H1 (cell line): ENCODE results near the gene DHX36. TPM values are rescaled to one million over a fixed set of nuclear protein-coding genes. Genes with fewer than 3 reads are reported as not detected.

Experiments
- CTCF ChIA-PET: fragments of 300-600 bp; sonication (Branson Sonifier 250); formaldehyde crosslinking; loops from one replicate; lab custom pipeline; 2021; ENCODE audit not compliant: partially characterized antibody; lab: Charles Lee
- POLR2A ChIA-PET: fragments of 300-600 bp; sonication (Branson Sonifier 250); formaldehyde crosslinking; loops from one replicate; lab custom pipeline; 2021; ENCODE audit warnings: inconsistent platforms; ENCODE audit not compliant: partially characterized antibody; lab: Charles Lee
- DNase-seq, 2 experiments: peaks; one replicate each; pipeline versions ENCODE4 v3.0.0 to v3.0.0-alpha.2; 2010 to 2022; ENCODE audit warnings: low spot score in 2 of 2, low read depth in 1 of 2, mixed read lengths in 1 of 2
- FAIRE-seq: peaks from 2 replicates; lab custom pipeline; 2011; peaks lifted over from hg19 to GRCh38; lab: Jason Lieb, UNC
- H2AFZ ChIP-seq: 2 replicates; pipeline ENCODE4 v1.8.1; 2012; ENCODE audit warnings: low read length, inconsistent platforms
- H2AK5ac ChIP-seq: 2 replicates; pipeline ENCODE4 v1.6.1; 2013; ENCODE audit warnings: low read depth, low read length
- H2BK120ac ChIP-seq: replicated peaks from 2 replicates; pipeline ENCODE3; 2013; ENCODE audit warnings: low read depth, low read length, inconsistent platforms
- H2BK12ac ChIP-seq: 2 replicates; pipeline ENCODE4 v1.6.1; 2013; ENCODE audit warnings: low read depth, low read length
- H2BK15ac ChIP-seq: 2 replicates; pipeline ENCODE4 v1.6.1; 2013; ENCODE audit warnings: low read length
- H2BK20ac ChIP-seq: 2 replicates; pipeline ENCODE4 v1.6.1; 2013; ENCODE audit warnings: low read length
- H2BK5ac ChIP-seq: 2 replicates; pipeline ENCODE4 v1.6.1; 2013; ENCODE audit warnings: low read depth, low read length
- H3K14ac ChIP-seq: 2 replicates; pipeline ENCODE4 v1.6.1; 2013; ENCODE audit warnings: inconsistent platforms; ENCODE audit not compliant: insufficient read length
- H3K18ac ChIP-seq: 2 replicates; pipeline ENCODE4 v1.6.1; 2013; ENCODE audit warnings: low read length; ENCODE audit errors: extremely low read depth
- H3K23ac ChIP-seq: 2 replicates; pipeline ENCODE4 v1.6.1; 2013; ENCODE audit warnings: inconsistent platforms; ENCODE audit not compliant: insufficient read length
- H3K23me2 ChIP-seq: 2 replicates; pipeline ENCODE4 v1.6.1; 2013; ENCODE audit warnings: low read depth, low read length
- H3K27ac ChIP-seq: 2 replicates; pipeline ENCODE4 v1.6.1; 2011; ENCODE audit warnings: low read depth, low read length, inconsistent platforms
- H3K27me3 ChIP-seq, 4 experiments: replicated peaks in 1 of 4; 1 replicate in 1 of 4; 2 replicates in 3 of 4; pipeline versions ENCODE4 v1.6.1 to v1.8.1; 2011 to 2013; ENCODE audit warnings: low read length in 3 of 4, mild to moderate bottlenecking in 3 of 4, inconsistent platforms in 2 of 4, mixed read lengths in 2 of 4, moderate library complexity in 1 of 4; ENCODE audit not compliant: control insufficient read depth in 3 of 4, insufficient read depth in 3 of 4; ENCODE audit errors: extremely low read depth in 1 of 4
- H3K36me3 ChIP-seq, 4 experiments: 2 replicates each; pipeline versions ENCODE4 v1.6.1 to v1.8.1; 2011 to 2013; ENCODE audit warnings: mild to moderate bottlenecking in 4 of 4, low read length in 3 of 4, moderate library complexity in 2 of 4, control low read depth in 1 of 4, inconsistent platforms in 1 of 4; ENCODE audit not compliant: insufficient read depth in 4 of 4, control insufficient read depth in 2 of 4
- H3K4ac ChIP-seq: replicated peaks from 2 replicates; pipeline ENCODE3; 2013; ENCODE audit warnings: low read length, low read depth, mixed read lengths, inconsistent platforms; ENCODE audit not compliant: insufficient read length
- H3K4me1 ChIP-seq, 4 experiments: replicated peaks in 1 of 4; 1 replicate in 1 of 4; 2 replicates in 3 of 4; pipeline versions ENCODE4 v1.6.1 to v1.8.1; 2011 to 2013; ENCODE audit warnings: low read length in 3 of 4, inconsistent platforms in 2 of 4, mixed read lengths in 1 of 4; ENCODE audit not compliant: insufficient read depth in 4 of 4, control insufficient read depth in 3 of 4
- H3K4me2 ChIP-seq, 2 experiments: 2 replicates each; pipeline versions ENCODE4 v1.6.1 to v1.8.1; 2011 to 2013; ENCODE audit warnings: low read depth in 2 of 2, low read length in 2 of 2, control low read depth in 1 of 2, inconsistent platforms in 1 of 2, mild to moderate bottlenecking in 1 of 2; ENCODE audit not compliant: insufficient read depth in 1 of 2
- H3K4me3 ChIP-seq, 4 experiments: fragments of 200-600, 300-600 bp in 1 of 4; sonication (generic), shearing (Covaris generic), sonication (Bioruptor Twin) in 1 of 4; 2 replicates each; pipeline versions ENCODE4 v1.5.1 to v1.8.1; 2011 to 2016; ENCODE audit warnings: low read length in 4 of 4, low read depth in 3 of 4, control low read depth in 2 of 4, inconsistent platforms in 2 of 4, mild to moderate bottlenecking in 2 of 4, mixed read lengths in 1 of 4, moderate library complexity in 1 of 4; ENCODE audit not compliant: insufficient read depth in 2 of 4; ENCODE audit errors: extremely low read depth in 1 of 4
- H3K56ac ChIP-seq: replicated peaks from 2 replicates; pipeline ENCODE3; 2013; ENCODE audit warnings: low read depth, mild to moderate bottlenecking, mixed read lengths, low read length, inconsistent platforms; ENCODE audit not compliant: insufficient read length
- H3K79me1 ChIP-seq: 2 replicates; pipeline ENCODE4 v1.6.1; 2013; ENCODE audit warnings: low read depth, low read length, control low read depth
- H3K79me2 ChIP-seq, 2 experiments: 2 replicates each; pipeline versions ENCODE4 v1.6.1 to v1.8.1; 2012 to 2013; ENCODE audit warnings: low read length in 2 of 2, mild to moderate bottlenecking in 2 of 2, inconsistent platforms in 1 of 2; ENCODE audit not compliant: insufficient read depth in 2 of 2, control insufficient read depth in 1 of 2
- H3K9ac ChIP-seq, 4 experiments: replicated peaks in 1 of 4; 1 replicate in 1 of 4; 2 replicates in 3 of 4; pipeline versions ENCODE4 v1.6.1 to v1.8.1; 2011 to 2013; ENCODE audit warnings: low read depth in 3 of 4, low read length in 3 of 4, control low read depth in 2 of 4, mild to moderate bottlenecking in 2 of 4, moderate library complexity in 2 of 4, inconsistent platforms in 1 of 4; ENCODE audit errors: extremely low read depth in 1 of 4
- H3K9me3 ChIP-seq, 2 experiments: 2 replicates each; pipeline versions ENCODE4 v1.6.1 to v1.8.1; 2012 to 2013; ENCODE audit warnings: mild to moderate bottlenecking in 2 of 2, moderate library complexity in 2 of 2, control low read depth in 1 of 2, inconsistent platforms in 1 of 2, low read depth in 1 of 2, low read length in 1 of 2, mixed read lengths in 1 of 2; ENCODE audit not compliant: insufficient read depth in 2 of 2
- H4K20me1 ChIP-seq, 2 experiments: replicated peaks in 1 of 2; 2 replicates each; pipeline versions ENCODE3 to v1.8.1; 2011 to 2013; ENCODE audit warnings: inconsistent platforms in 2 of 2, low read length in 2 of 2, mild to moderate bottlenecking in 1 of 2; ENCODE audit not compliant: insufficient read depth in 2 of 2, control insufficient read depth in 1 of 2
- H4K5ac ChIP-seq: 2 replicates; pipeline ENCODE4 v1.6.1; 2013; ENCODE audit warnings: low read length, low read depth, mixed read lengths, inconsistent platforms; ENCODE audit not compliant: insufficient read length
- H4K8ac ChIP-seq: 2 replicates; pipeline ENCODE4 v1.8.0; 2013; ENCODE audit warnings: mild to moderate bottlenecking, moderate library complexity, low read length, inconsistent platforms; ENCODE audit not compliant: insufficient read depth; ENCODE audit errors: extremely low read depth
- H4K91ac ChIP-seq: replicated peaks from 2 replicates; pipeline ENCODE3; 2013; ENCODE audit warnings: low read length, mixed read lengths, inconsistent platforms; ENCODE audit not compliant: insufficient read length
- TAF1 ChIP-seq: IDR thresholded peaks from 2 replicates; pipeline ENCODE4 v1.6.1; 2011; ENCODE audit warnings: mild to moderate bottlenecking, low read depth, low read length
- polyA plus RNA-seq, 7 experiments: library from polyadenylated mRNA; depleted of rRNA in 3 of 7; stranded (reverse) in 5 of 7; unstranded in 2 of 7; fragments of >200 nt in 5 of 7; fragments of 200-250 nt in 2 of 7; gene quantifications; 1 replicate in 5 of 7; 2 replicates in 1 of 7; 4 replicates in 1 of 7; pipeline versions ENCODE4 v1.2.1 to v1.2.3, GENCODE V29; 2011 to 2013; ENCODE audit warnings: missing spikeins in 2 of 7, mixed read lengths in 2 of 7
- total RNA-seq: library from RNA; stranded (reverse); fragmentation: NEBNext Ultra II Directional; extraction: Animal tissue kit (Norgen Biotek cat#: 25700); gene quantifications from 2 replicates; pipeline ENCODE4 v1.2.1, GENCODE V29; 2021

DHX36 gene
- total and polyA plus RNA-seq, 2 of the 8 experiments (the other 6 are each of a cell fraction or from before 2014, with no cell fraction given): 44.9 to 131 TPM

DNA sequence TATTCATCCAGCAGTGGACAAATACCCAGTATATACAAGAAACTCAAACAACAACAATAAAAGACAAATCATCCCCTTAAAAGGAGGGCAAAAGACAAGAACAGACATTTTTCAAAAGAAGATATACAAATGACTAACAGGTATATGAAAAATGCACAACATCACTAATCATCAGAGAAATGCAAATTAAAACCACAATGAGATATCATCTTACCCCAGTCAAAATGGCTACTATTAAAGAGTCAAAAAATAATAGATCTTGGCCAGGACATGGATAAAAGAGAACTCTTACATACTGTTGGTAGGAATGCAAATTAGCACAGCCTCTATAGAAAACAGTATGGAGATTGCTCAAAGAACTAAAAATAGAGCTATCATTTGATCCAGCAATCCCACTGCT, 16.9 kb downstream of the DHX36 start:
- no peak overlapping the region for H4K5ac ChIP-seq
- peaks cover 12 to 86% (median 39%) of the 10 kb centered on the region in 4 experiments for H3K36me3 ChIP-seq
- no peak overlapping the region for H3K18ac ChIP-seq
- ChIA-PET POLR2A (no interaction called here), CTCF (interaction anchor here (1.3 kb wide), 1 partner anchor 245 kb away, joined by 3 read pairs; no protein-coding TSS in a partner anchor)
- H3K4me3 ChIP-seq: no peak overlapping the region
- no peaks in the 10 kb centered on the region; the same call in 1 of the 2 replicates for H3K79me1 ChIP-seq
- peaks cover 0 to 18% of the 10 kb centered on the region in 2 experiments; a peak in 2 of 4 replicates for H3K79me2 ChIP-seq
- no peaks in the 10 kb centered on the region for H3K4me1 ChIP-seq
- no peak overlapping the region for H3K4ac ChIP-seq
- no peaks in the 10 kb centered on the region for H3K27me3 ChIP-seq
- H3K4me2 ChIP-seq: no peak overlapping the region
- no peak overlapping the region for H2BK15ac ChIP-seq
- no peak overlapping the region for H2BK120ac ChIP-seq
- H3K56ac ChIP-seq: no peak overlapping the region
- no peak overlapping the region for H3K9ac ChIP-seq
- peaks cover 0 to 3% of the 10 kb centered on the region in 2 experiments for H4K20me1 ChIP-seq
- no peak overlapping the region for H2AFZ ChIP-seq
- H4K8ac ChIP-seq: no peak overlapping the region
- no peak overlapping the region for H3K23ac ChIP-seq
- H3K23me2 ChIP-seq: no peaks in the 10 kb centered on the region
- no peak overlapping the region for H3K14ac ChIP-seq
- H2BK5ac ChIP-seq: no peak overlapping the region
- H4K91ac ChIP-seq: no peak overlapping the region
- H3K9me3 ChIP-seq: no peaks in the 10 kb centered on the region
- no peak overlapping the region for H2BK20ac ChIP-seq
- no peak overlapping the region for H2BK12ac ChIP-seq
- no peak for DNase-seq
- no peak overlapping the region for H2AK5ac ChIP-seq
- FAIRE-seq: no peak
- no peak overlapping the region for H3K27ac ChIP-seq
- TF ChIP-seq TAF1: no peak
